Measurements from ENCODE around the gene RANBP10.

- TF ChIP-seq BACH2 (CRISPR knock-in tag; IDR thresholded peaks at IDR 0.05; ENCODE audit: borderline replicate concordance): no peak
- TF ChIP-seq ARNTL (CRISPR knock-in tag; IDR thresholded peaks at IDR 0.05; ENCODE audit: borderline replicate concordance, low read depth): no peak
- TF ChIP-seq ISL1 (CRISPR knock-in tag; IDR thresholded peaks at IDR 0.05): no peak
- TF ChIP-seq ZFP3 (CRISPR knock-in tag; IDR thresholded peaks at IDR 0.05): no peak
- no peak for TF ChIP-seq OSR1 (CRISPR knock-in tag; IDR thresholded peaks at IDR 0.05)
- TF ChIP-seq TSHZ2 (CRISPR knock-in tag; IDR thresholded peaks at IDR 0.05): no peak
- no peak for TF ChIP-seq ESRRG (CRISPR knock-in tag; IDR thresholded peaks at IDR 0.05)
- TF ChIP-seq, protein P1, sequence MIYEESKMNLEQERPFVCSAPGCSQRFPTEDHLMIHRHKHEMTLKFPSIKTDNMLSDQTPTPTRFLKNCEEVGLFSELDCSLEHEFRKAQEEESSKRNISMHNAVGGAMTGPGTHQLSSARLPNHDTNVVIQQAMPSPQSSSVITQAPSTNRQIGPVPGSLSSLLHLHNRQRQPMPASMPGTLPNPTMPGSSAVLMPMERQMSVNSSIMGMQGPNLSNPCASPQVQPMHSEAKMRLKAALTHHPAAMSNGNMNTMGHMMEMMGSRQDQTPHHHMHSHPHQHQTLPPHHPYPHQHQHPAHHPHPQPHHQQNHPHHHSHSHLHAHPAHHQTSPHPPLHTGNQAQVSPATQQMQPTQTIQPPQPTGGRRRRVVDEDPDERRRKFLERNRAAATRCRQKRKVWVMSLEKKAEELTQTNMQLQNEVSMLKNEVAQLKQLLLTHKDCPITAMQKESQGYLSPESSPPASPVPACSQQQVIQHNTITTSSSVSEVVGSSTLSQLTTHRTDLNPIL (CRISPR knock-in tag; IDR thresholded peaks at IDR 0.05; ENCODE audit: low read depth): no peak
Observed at GRCh38 chr16:67736858-67737257, 69.5 kb downstream of the RANBP10 start.

Data from SK-N-SH treated with all-trans-retinoic acid at 6 μM for 48 hours (cell line).